Measurements from ENCODE around the gene ARL5C. TPM values are rescaled to one million over a fixed set of nuclear protein-coding genes. Genes with fewer than 3 reads are reported as not detected.

The ARL5C gene
- total RNA-seq, 2 donors from 2014 or later: not detected

GRCh38 chr17:39116224-39116623 is 49.7 kb downstream of the ARL5C start:
- H3K36me3 ChIP-seq: no peaks in the 10 kb centered on the region
- no peaks in the 10 kb centered on the region for H3K27me3 ChIP-seq
- H3K4me3 ChIP-seq: no peak overlapping the region
- no peak for TF ChIP-seq CTCF (IDR thresholded peaks at IDR 0.05)
- DNase-seq (ENCODE audit: low spot score): no peak
- no peak overlapping the region for H3K27ac ChIP-seq
- no peaks in the 10 kb centered on the region for H3K9me3 ChIP-seq
- H3K4me1 ChIP-seq: peaks cover 0 to 4% of the 10 kb centered on the region in 2 donors

GRCh38 chr17:39115135-39115534 is 50.8 kb downstream of the ARL5C start:
- Histone ChIP-seq H3K27me3 (no peaks in the 10 kb centered on the region), H3K27ac (peak overlapping the region in 1 of 2 donors; percentile 26), H3K9me3 (no peaks in the 10 kb centered on the region), H3K4me1 (peaks cover 0 to 4% of the 10 kb centered on the region in 2 donors), H3K4me3 (no peak overlapping the region), H3K36me3 (no peaks in the 10 kb centered on the region)
- TF ChIP-seq CTCF (IDR thresholded peaks at IDR 0.05): no peak
- DNase-seq (ENCODE audit: low spot score): no peak

GRCh38 chr17:39114723-39115122 is 51.2 kb downstream of the ARL5C start:
- Histone ChIP-seq H3K27ac (no peak overlapping the region), H3K36me3 (no peaks in the 10 kb centered on the region), H3K27me3 (no peaks in the 10 kb centered on the region), H3K9me3 (no peaks in the 10 kb centered on the region), H3K4me1 (peaks cover 0 to 4% of the 10 kb centered on the region in 2 donors), H3K4me3 (no peak overlapping the region)
- no peak for TF ChIP-seq CTCF (IDR thresholded peaks at IDR 0.05)
- no peak for DNase-seq (ENCODE audit: low spot score)

GRCh38 chr17:39113871-39114270 is 52.1 kb downstream of the ARL5C start:
- peaks cover 0 to 4% of the 10 kb centered on the region in 2 donors for H3K4me1 ChIP-seq
- no peak overlapping the region for H3K27ac ChIP-seq
- no peak for DNase-seq (ENCODE audit: low spot score)
- no peaks in the 10 kb centered on the region for H3K36me3 ChIP-seq
- H3K4me3 ChIP-seq: no peak overlapping the region
- no peaks in the 10 kb centered on the region for H3K9me3 ChIP-seq
- no peak for TF ChIP-seq CTCF (IDR thresholded peaks at IDR 0.05)
- H3K27me3 ChIP-seq: no peaks in the 10 kb centered on the region

GRCh38 chr17:39110435-39111136 is 55.4 kb downstream of the ARL5C start:
- Histone ChIP-seq H3K36me3 (no peaks in the 10 kb centered on the region), H3K4me3 (no peak overlapping the region), H3K9me3 (no peaks in the 10 kb centered on the region), H3K27me3 (no peaks in the 10 kb centered on the region), H3K4me1 (peaks cover 0 to 4% of the 10 kb centered on the region in 2 donors), H3K27ac (no peak overlapping the region)
- no peak for DNase-seq (ENCODE audit: low spot score)
- TF ChIP-seq CTCF (IDR thresholded peaks at IDR 0.05): no peak
